K562 (cell line): Measurements from ENCODE around the gene MALRD1.

Source experiments
- BHLHE40 ChIP-seq: IDR thresholded peaks from 2 replicates; pipeline ENCODE4 v1.6.1; 2011; ENCODE audit warnings: low read length, improper control_type of control experiment
- CTCF ChIP-seq, 3 experiments: IDR thresholded peaks in 2 of 3; conservative IDR thresholded peaks in 1 of 3; 2 replicates each; pipeline ENCODE4 v1.5.1; 2011 to 2012; ENCODE audit warnings: low read length in 3 of 3, mild to moderate bottlenecking in 3 of 3, control low read depth in 2 of 3, improper control_type of control experiment in 1 of 3, inconsistent platforms in 1 of 3, low read depth in 1 of 3, mixed read lengths in 1 of 3, moderate library complexity in 1 of 3; ENCODE audit not compliant: insufficient read depth in 2 of 3
- ELK3 ChIP-seq: fragments of 450-650 bp; formaldehyde crosslinking; IDR thresholded peaks from 2 replicates; pipeline ENCODE4 v1.4.0; 2020; ENCODE audit warnings: mild to moderate bottlenecking
- EWSR1 ChIP-seq: fragments of 450-650 bp; IDR thresholded peaks from 2 replicates; pipeline ENCODE4 v1.6.1; 2018; ENCODE audit warnings: borderline replicate concordance, mild to moderate bottlenecking, low read depth, moderate library complexity; ENCODE audit not compliant: partially characterized antibody
- MXI1 ChIP-seq: IDR thresholded peaks from 2 replicates; pipeline ENCODE4 v1.6.1; 2011; ENCODE audit warnings: low read depth, mild to moderate bottlenecking, improper control_type of control experiment, low read length
- PATZ1 ChIP-seq: fragments of 250-450 bp; sonication (Bioruptor Pico); IDR thresholded peaks from 2 replicates; pipeline ENCODE4 v1.5.0; 2020; ENCODE audit warnings: mild to moderate bottlenecking, borderline replicate concordance
- RAD21 ChIP-seq, 2 experiments: fragments of 250-450 bp in 1 of 2; fragments of 450-650 bp in 1 of 2; sonication (Bioruptor Pico) in 1 of 2; formaldehyde crosslinking in 1 of 2; IDR thresholded peaks in 1 of 2; conservative IDR thresholded peaks in 1 of 2; 2 replicates each; pipeline versions ENCODE4 v1.4.0 to v1.8.0; 2020 to 2022; ENCODE audit warnings: mild to moderate bottlenecking in 2 of 2, moderate library complexity in 1 of 2
- TAF1 ChIP-seq: IDR thresholded peaks from 2 replicates; pipeline ENCODE4 v1.6.1; 2011; ENCODE audit warnings: mild to moderate bottlenecking, low read length, moderate library complexity; ENCODE audit not compliant: insufficient read depth, control insufficient read depth, severe bottlenecking; ENCODE audit errors: extremely low read depth
- TCF7L2 ChIP-seq: fragments of 150-350 bp; IDR thresholded peaks from 2 replicates; pipeline ENCODE4 v1.6.1; 2016; ENCODE audit warnings: low read depth, mild to moderate bottlenecking, low read length, moderate library complexity
- TRIM28 ChIP-seq: fragments of 450-650 bp; IDR thresholded peaks from 2 replicates; pipeline ENCODE4 v1.6.1; 2017
- ZHX1 ChIP-seq: fragments of 150-350 bp; conservative IDR thresholded peaks from 2 replicates; pipeline ENCODE4 v1.6.1; 2014; ENCODE audit warnings: low read length
- ZNF274 ChIP-seq: IDR thresholded peaks from 2 replicates; pipeline ENCODE4 v1.6.1; 2011; ENCODE audit warnings: low read depth, mild to moderate bottlenecking, low read length, moderate library complexity, borderline replicate concordance
- ZNF830 ChIP-seq: fragments of 250-450 bp; sonication (Bioruptor Pico); IDR thresholded peaks from 2 replicates; pipeline ENCODE4 v1.5.0; 2021; ENCODE audit warnings: mild to moderate bottlenecking

DNA sequence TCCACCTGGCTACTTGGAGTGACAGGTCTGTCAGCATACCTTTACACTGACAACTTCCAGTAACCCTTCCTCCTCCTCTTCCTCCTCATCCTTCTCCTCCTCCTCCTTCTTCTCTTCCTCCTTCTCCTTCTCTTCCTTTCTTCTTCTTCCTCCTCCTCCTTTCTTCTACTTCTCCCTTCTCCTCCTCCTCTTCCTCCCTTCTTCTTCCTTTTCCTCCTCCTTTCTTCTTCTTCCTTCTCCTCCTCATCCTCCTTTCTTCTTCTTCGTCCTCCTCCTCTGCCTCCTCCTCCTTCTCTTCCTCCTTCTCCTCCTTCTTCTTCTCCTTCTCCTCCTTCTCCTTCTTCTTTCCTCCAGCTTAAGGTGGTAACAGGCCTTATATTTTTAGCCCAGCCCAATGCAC, 658.3 kb downstream of the MALRD1 start:
- TF ChIP-seq ZHX1, result no peak
- TF ChIP-seq TCF7L2, result no peak
- no peak for TF ChIP-seq MXI1
- TF ChIP-seq RAD21 (CRISPR knock-in tag; conservative IDR thresholded peaks at IDR 0.05 in 1 of 2, IDR thresholded peaks at IDR 0.05 in 1 of 2), result no peak
- TF ChIP-seq TRIM28, result no peak
- no peak for TF ChIP-seq BHLHE40
- TF ChIP-seq TAF1, result no peak
- TF ChIP-seq ELK3 (CRISPR knock-in tag), result no peak
- no peak for TF ChIP-seq ZNF274
- TF ChIP-seq CTCF (IDR thresholded peaks at IDR 0.05 in 2 of 3, conservative IDR thresholded peaks at IDR 0.05 in 1 of 3; ENCODE audit: insufficient read depth in 2 of 3, low read depth in 1 of 3, low read length in 3 of 3), result no peak
- TF ChIP-seq ZNF830 (CRISPR knock-in tag), result no peak
- TF ChIP-seq EWSR1, result no peak
- no peak for TF ChIP-seq PATZ1 (CRISPR knock-in tag)
